Central memory CD8-positive, alpha-beta T cell (primary cell): ENCODE data around the gene FCHO2.

Source experiments
- ATAC-seq: fragments of 150-1000 bp; cut with Tn5 transposase; replicated peaks from 2 replicates; pipeline ENCODE4 v1.10.0; 2022; ENCODE audit warnings: mild to moderate bottlenecking, moderate FRiP score, moderate number of reproducible peaks; ENCODE audit not compliant: poor library complexity, severe bottlenecking; ENCODE audit errors: extremely low read depth
- DNase-seq, 2 donors: peaks; one replicate each; pipeline ENCODE4 v3.0.0; 2021; ENCODE audit warnings: low spot score in 2 of 2
- H3K27ac Mint-ChIP-seq: one replicate; pipeline ENCODE4 v1.8.0; 2022; ENCODE audit warnings: low read depth, mild to moderate bottlenecking, moderate library complexity, mixed read lengths
- H3K27me3 Mint-ChIP-seq: one replicate; pipeline ENCODE4 v1.8.0; 2022; ENCODE audit warnings: mixed read lengths
- H3K36me3 Mint-ChIP-seq: one replicate; pipeline ENCODE4 v1.8.0; 2022; ENCODE audit warnings: mild to moderate bottlenecking, moderate library complexity, mixed read lengths; ENCODE audit not compliant: insufficient read depth
- H3K4me1 Mint-ChIP-seq: one replicate; pipeline ENCODE4 v1.8.0; 2022; ENCODE audit warnings: mixed read lengths
- H3K4me3 Mint-ChIP-seq: one replicate; pipeline ENCODE4 v1.8.0; 2022; ENCODE audit warnings: mild to moderate bottlenecking, moderate library complexity, mixed read lengths
- H3K9me3 Mint-ChIP-seq: one replicate; pipeline ENCODE4 v1.8.0; 2022; ENCODE audit warnings: mixed read lengths

Gene FCHO2

DNA sequence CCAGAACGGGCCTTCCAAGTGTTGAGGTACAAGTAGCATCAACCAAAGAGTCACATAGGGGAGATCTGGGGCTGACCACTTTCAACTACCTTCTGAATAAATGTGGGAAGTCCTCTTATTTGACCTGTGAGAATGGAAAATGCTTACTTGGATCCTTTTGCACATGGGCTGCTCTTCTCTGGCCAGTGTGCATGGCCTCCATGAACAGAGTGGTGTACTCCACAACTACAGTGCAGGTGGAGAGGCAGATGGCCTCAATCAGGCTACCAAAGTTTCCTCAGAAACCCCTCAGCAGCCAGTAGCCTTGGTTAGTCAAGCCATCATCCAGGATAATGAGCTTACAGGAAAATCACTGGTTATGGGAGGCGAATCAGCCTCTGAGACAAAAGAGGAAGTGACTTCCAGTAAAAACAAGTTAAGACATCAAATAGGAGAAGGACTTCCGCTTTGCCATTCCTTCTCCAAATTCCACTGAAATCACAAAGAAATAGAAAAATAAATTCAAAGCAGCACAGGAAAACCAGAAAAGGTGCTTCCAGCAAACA is 18.3 kb upstream of the FCHO2 start:
- no peak overlapping the region for H3K27ac Mint-ChIP-seq
- no peaks in the 10 kb centered on the region for H3K9me3 Mint-ChIP-seq
- no peak overlapping the region for H3K4me3 Mint-ChIP-seq
- no peaks in the 10 kb centered on the region for H3K36me3 Mint-ChIP-seq
- DNase-seq, result no peak
- no peaks in the 10 kb centered on the region for H3K4me1 Mint-ChIP-seq
- no peak for ATAC-seq
- peaks cover 76% of the 10 kb centered on the region for H3K27me3 Mint-ChIP-seq

DNA sequence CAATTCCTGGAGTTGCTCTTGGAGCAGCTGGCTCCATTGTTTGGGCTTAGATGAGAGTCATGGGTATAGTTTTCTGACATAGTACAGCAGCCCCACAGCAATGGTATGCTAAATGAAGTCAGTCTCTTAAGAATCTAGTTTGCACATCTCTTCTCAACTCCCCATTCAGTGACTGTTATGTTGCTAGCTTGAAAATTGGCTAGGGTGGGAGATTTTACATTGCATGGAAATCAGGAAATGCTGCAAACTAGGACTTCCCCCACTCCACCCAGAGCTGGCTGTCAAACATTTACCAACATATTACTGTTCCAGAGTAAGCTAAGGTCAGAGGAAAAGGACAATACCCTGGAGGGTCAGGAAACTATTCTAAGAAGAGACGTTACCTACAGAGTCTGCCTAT is 17.6 kb upstream of the FCHO2 start:
- no peak for ATAC-seq
- Mint-ChIP-seq H3K4me3 (no peak overlapping the region), H3K27ac (no peak overlapping the region), H3K9me3 (no peaks in the 10 kb centered on the region), H3K27me3 (peaks cover 70% of the 10 kb centered on the region), H3K4me1 (no peaks in the 10 kb centered on the region), H3K36me3 (no peaks in the 10 kb centered on the region)
- no peak for DNase-seq

GRCh38 chr5:72940082-72940481 is 15.8 kb upstream of the FCHO2 start:
- Mint-ChIP-seq H3K9me3 (no peaks in the 10 kb centered on the region), H3K36me3 (no peaks in the 10 kb centered on the region), H3K4me3 (no peak overlapping the region), H3K4me1 (no peaks in the 10 kb centered on the region), H3K27me3 (peaks cover 63% of the 10 kb centered on the region), H3K27ac (no peak overlapping the region)
- ATAC-seq (no peak), DNase-seq (no peak)

DNA sequence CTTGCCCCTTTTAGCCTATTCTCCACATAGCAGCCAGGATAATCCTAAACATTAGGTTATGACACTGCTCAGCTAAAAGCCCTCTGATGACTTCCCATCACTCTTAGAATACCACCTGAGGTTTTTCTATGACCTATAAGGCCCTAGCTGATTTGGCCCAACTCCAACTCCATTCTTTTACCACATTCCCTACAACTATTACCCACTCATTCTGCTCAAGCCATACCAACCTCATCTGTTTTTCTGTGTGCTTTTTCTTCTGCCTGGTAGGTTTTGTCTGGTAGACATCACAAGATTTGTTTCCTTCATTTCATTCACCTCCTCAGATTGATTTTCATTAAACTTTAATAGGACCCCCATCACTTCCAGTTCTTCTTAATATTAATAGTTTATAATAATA is 12.5 kb upstream of the FCHO2 start:
- DNase-seq (no peak), ATAC-seq (no peak)
- H3K4me3 Mint-ChIP-seq, result no peak overlapping the region
- H3K27me3 Mint-ChIP-seq, result peaks cover 54% of the 10 kb centered on the region
- no peaks in the 10 kb centered on the region for H3K4me1 Mint-ChIP-seq
- no peaks in the 10 kb centered on the region for H3K9me3 Mint-ChIP-seq
- no peaks in the 10 kb centered on the region for H3K36me3 Mint-ChIP-seq
- H3K27ac Mint-ChIP-seq, result no peak overlapping the region

DNA sequence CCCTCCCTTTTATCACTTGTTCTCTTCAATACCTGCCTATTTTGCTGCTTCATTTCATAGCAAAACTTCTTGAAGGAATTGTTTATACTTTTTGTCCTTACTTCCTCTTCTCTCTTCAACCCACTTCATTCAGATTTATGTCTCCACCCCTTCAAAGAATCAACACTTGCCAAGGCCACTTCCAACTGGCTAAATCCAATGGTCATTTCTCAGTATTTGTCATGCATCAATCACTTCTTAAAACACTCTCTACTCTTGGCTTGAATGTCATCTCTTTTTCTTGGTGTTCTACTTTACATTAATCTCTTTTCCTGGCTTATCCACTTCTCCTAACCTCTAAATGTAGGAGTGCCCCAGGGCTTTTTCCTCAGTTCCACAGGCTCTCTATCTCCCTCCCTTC is 8.3 kb upstream of the FCHO2 start:
- ATAC-seq, result no peak
- DNase-seq, result no peak
- Mint-ChIP-seq H3K27me3 (peaks cover 39% of the 10 kb centered on the region), H3K9me3 (no peaks in the 10 kb centered on the region), H3K4me3 (no peak overlapping the region), H3K27ac (no peak overlapping the region), H3K36me3 (no peaks in the 10 kb centered on the region), H3K4me1 (no peaks in the 10 kb centered on the region)

DNA sequence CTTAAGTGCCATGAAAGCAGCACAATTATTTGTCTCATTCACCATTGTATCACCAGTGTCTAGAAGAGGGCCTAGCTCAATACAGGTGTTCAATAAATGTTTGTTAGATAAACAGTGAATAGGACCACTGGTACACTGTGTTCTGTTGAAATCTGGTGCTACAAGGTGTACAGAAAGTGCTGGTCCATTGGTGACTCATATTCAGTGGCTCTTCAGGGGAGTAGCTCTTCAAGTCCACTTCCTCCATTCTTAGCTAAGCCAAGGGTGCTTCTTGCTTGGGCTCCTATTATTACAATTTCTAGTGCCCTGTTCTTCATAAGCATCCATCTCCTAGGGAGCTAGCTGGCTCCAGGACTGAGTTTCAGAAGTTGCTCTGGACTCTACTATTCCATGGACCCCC is 6.4 kb upstream of the FCHO2 start:
- H3K27me3 Mint-ChIP-seq, result peaks cover 49% of the 10 kb centered on the region
- DNase-seq, result no peak

GRCh38 chr5:72951671-72952468 is 4.0 kb upstream of the FCHO2 start:
- peaks cover 56% of the 10 kb centered on the region for H3K27me3 Mint-ChIP-seq
- DNase-seq (no peak), ATAC-seq (no peak)
- no peak overlapping the region for H3K4me3 Mint-ChIP-seq
- peaks cover 12% of the 10 kb centered on the region for H3K36me3 Mint-ChIP-seq
- no peaks in the 10 kb centered on the region for H3K9me3 Mint-ChIP-seq
- no peak overlapping the region for H3K27ac Mint-ChIP-seq
- H3K4me1 Mint-ChIP-seq, result peaks cover 16% of the 10 kb centered on the region

More for the DNA sequence above, 6.4 kb upstream of the FCHO2 start:
- Mint-ChIP-seq H3K27ac (no peak overlapping the region), H3K4me3 (no peak overlapping the region), H3K36me3 (no peaks in the 10 kb centered on the region), H3K4me1 (no peaks in the 10 kb centered on the region), H3K9me3 (no peaks in the 10 kb centered on the region)
- no peak for ATAC-seq

- DNase-seq (no peak), ATAC-seq (no peak)
- Mint-ChIP-seq H3K36me3 (peaks cover 17% of the 10 kb centered on the region), H3K9me3 (no peaks in the 10 kb centered on the region), H3K4me3 (no peak overlapping the region), H3K27ac (no peak overlapping the region), H3K27me3 (peaks cover 52% of the 10 kb centered on the region), H3K4me1 (peaks cover 21% of the 10 kb centered on the region)
These were observed 1.5 kb upstream of the FCHO2 start for GRCh38 chr5:72954389-72954788.

DNA sequence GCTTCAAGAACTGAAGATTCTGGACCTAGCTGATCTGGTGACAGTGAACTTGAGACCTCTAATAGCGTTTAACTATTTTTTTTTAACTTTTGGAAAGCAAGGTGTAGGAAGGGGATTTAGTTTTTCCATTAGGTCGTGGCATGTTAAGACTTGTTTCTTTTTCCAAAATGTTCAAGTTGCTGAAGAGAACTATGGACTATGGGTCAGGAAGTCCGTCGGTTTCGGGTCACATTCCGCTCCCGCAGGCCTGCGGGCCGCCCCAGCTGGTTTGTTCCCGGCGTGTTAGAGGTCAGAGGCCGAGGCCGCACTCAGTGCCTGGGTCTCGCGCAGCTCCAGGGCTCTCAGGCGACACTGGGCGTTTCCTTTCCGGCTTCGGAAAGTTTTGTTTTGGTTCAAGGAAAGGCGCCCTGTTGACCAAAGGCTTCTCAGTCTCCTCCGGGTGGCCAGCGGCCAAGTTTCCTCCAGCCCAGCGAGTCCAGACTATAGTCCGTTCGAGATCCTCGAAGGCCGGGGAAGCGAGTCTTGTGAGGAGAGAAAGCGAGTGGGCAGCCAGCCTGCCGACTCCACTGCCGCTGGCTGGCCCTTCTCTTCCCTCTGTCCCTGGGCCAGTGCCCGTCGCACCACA is 586 bp upstream of the FCHO2 start:
- Mint-ChIP-seq H3K27ac (peak overlapping the region; percentile 90), H3K9me3 (no peaks in the 10 kb centered on the region), H3K27me3 (peaks cover 58% of the 10 kb centered on the region), H3K36me3 (peaks cover 17% of the 10 kb centered on the region), H3K4me3 (peak overlapping the region; percentile 92), H3K4me1 (peaks cover 21% of the 10 kb centered on the region)
- ATAC-seq (peak; percentile 20), DNase-seq (no peak)

DNA sequence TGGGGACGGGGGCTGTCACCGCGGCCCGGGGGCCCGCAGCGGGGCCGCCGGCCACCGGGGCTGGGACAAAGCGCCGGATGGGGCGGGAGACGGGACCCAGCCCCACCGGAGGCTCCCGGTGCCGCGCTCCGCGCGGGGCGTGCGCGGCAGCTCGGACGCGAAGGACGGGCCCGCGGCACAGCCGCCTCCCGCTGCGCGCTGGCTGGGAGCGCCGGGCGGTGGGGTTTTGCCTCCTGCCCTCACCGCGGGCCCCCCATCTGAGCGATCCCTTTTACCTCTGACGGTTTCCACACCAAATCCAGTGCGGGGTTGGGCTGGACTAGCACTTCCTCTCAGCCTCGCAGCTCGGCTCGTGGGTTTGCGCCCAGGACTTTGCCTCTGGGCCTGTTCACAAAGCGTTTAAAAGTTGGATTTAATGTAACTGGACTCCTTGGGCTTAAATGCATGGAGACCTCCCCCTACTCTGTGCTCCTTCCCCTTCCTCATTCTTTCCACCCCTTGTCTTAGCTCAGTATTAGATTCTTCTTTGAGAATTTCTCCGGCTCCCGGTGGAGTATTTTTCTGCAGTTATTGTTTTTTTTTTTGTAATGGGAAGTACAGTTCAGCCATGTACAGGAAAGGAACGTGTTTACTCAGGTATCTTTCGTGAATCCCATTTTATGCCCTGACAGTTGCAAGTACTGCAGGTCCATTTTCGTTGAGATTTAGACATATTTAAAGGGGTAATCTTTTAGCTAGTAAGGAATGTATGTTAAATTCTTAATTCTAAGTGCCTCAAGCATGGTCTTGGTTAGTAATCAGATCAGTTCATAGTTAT is 691 bp downstream of the FCHO2 start:
- Mint-ChIP-seq H3K4me1 (peaks cover 21% of the 10 kb centered on the region), H3K27me3 (peaks cover 58% of the 10 kb centered on the region), H3K27ac (peak overlapping the region; percentile 90), H3K9me3 (no peaks in the 10 kb centered on the region), H3K4me3 (peak overlapping the region; percentile 92), H3K36me3 (peaks cover 17% of the 10 kb centered on the region)
- ATAC-seq, result peak; percentile 50
- no peak for DNase-seq

DNA sequence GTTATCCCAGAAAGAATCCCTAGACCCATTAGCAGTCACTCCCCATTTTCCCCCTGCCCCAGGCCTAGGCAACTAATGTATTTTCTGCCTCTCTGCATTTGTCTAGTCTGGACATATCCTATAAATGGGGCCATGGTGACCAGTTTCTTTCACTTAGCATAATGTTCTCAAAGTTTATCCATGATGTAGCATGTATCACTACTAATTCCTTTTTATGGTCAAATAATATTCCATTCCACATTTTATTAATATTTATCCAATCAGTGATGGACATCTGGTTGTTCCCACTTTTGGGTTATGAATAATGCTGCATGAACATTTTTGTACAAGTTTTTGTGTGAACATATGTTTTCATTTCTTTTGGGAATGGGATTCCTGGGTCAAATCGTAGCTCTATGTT is 1.5 kb downstream of the FCHO2 start:
- no peak overlapping the region for H3K27ac Mint-ChIP-seq
- peaks cover 21% of the 10 kb centered on the region for H3K4me1 Mint-ChIP-seq
- peak overlapping the region; percentile 92 for H3K4me3 Mint-ChIP-seq
- no peak for ATAC-seq
- no peaks in the 10 kb centered on the region for H3K9me3 Mint-ChIP-seq
- no peak for DNase-seq
- peaks cover 17% of the 10 kb centered on the region for H3K36me3 Mint-ChIP-seq
- H3K27me3 Mint-ChIP-seq, result peaks cover 58% of the 10 kb centered on the region

DNA sequence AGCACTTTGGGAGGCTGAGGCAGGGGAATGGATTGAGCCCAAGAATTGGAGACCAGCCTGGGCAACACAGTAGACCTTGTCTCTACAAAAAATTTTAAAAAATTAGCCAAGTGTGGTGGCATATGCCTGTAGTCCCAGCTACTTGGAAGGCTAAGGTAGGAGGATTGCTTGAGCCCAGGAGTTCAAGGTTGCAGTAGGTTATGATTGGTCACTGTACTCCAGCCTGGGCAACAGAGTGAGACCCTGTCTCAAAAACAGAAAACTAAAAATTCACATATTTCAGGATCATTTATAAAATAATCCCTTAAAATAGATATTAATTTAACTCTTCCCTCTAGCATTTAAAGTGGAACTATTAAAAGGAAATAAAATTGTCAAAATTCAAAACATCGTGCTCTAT is 3.4 kb downstream of the FCHO2 start:
- no peaks in the 10 kb centered on the region for H3K9me3 Mint-ChIP-seq
- H3K27me3 Mint-ChIP-seq, result peaks cover 49% of the 10 kb centered on the region
- H3K36me3 Mint-ChIP-seq, result peaks cover 17% of the 10 kb centered on the region
- no peak overlapping the region for H3K27ac Mint-ChIP-seq
- no peak overlapping the region for H3K4me3 Mint-ChIP-seq
- H3K4me1 Mint-ChIP-seq, result peaks cover 21% of the 10 kb centered on the region
- DNase-seq, result no peak
- ATAC-seq, result no peak
